Hematopoietic multipotent progenitor cell treated with erythropoietin and hydrocortisone succinate and interleukin-3 and kit ligand, for 8 days (in vitro differentiated cells): ENCODE measurements around the gene PCP2.

Source experiments
- DNase-seq: peaks from one replicate; pipeline ENCODE4 v3.0.0-alpha.2; 2015

The PCP2 gene

DNA sequence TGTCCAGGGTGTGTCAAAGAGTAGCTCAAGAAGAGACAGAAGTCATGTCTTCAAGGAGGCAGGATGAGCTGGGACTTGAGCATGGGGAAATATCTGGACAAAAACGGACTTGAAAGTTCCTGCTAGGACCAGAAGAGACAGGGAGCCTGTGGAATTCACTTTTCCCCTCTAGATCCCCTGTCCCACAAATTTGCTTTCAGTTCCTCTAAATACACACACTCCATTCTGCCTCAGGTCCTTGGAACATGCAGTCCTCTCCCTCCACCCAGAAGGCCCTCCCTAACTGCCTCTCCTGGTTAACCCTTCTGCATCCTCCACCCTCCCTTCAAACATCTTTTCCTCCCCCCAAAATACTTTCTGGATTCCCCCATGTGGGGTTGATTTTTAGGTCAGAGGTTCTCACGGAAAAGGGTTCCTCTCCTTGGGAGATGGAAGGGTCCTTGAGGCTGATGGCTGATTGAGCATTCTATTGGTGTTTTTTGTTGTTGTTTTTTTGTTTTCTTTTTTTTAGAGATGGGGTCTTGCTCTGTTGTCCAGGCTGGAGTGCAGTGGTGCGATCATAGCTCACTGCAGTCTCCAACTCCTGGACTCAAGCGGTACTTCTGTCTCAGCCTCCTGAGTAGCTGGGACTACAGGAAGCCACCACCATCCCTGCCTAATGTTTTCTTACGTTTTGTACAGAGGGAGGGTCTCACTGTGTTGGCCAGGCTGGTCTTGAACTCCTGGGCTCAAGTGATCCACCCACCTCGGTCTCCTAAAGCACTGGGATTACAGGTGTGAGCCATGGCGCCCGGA is 28.4 kb upstream of the PCP2 start:
- DNase-seq = no peak

DNA sequence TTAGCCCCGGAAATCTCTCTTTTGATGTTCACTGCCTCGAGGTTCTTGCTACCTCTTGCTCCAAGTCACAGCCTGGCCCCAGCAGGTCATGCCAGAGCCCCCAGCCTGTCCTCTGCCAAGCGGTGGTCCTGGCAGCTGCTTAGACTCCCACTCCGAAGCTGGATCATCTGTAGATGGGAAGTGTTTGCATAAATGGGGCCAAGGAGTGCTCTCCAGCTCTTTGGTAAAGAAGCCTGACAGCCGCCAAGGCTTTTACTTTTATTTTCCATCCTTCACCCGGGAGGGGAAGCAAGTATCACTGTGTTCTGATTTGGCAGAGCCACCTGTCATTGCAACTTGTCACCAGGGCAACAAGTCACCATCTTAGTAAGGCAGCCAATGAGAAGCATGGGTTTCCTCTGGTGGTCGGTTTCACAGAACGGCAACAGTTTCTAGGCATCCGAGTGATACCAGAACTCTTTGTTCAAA is 24.7 kb upstream of the PCP2 start:
- DNase-seq = no peak

DNA sequence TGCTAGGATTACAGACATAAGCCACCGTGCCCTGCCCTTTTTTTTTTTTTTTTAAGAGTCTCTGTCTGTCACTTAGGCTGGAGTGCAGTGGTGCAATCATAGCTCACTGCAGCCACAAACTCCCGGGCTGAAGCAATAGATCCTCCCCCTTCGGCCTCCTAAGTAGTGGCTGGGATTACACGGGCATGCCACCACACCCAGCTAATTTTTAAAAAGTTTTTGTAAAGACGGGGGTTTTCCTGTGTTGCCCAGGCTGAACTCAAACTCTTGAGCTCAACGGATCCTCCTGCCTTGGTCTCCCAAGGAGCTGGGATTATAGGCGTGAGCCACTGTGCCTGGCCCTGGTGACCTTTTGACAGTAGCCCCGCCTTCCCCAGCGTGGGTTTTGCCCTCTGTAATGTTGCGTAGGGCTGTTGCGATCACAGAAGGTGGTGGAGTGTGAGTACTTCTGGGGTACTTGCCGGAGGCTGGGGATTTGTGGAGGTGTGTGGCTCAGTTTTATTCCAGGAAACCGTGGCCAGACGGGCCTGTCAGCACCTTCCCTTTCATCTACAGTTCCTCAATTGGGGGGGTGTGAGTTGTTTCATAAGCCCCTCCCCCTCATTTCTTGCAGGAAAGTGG is 23.7 kb upstream of the PCP2 start:
- DNase-seq = no peak

DNA sequence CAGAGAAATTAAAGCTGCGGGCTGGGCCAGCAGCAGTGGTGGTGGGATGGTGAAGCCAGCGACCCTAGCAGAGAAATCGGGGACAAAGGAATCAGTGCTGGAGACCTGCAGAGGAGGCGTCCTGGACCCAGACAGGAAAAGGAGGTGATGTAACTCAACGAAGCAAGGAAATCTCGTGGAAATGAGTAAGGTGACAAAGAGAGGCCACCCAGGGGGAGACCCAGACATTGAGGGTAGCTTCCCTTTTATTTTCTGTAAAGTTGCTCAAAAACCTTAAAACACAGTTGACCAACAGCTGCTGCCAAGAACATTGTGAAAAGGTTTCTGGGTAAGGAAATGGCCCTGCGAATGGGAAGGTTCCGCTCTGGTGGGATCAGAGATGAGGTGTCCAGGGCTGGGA is 22.1 kb upstream of the PCP2 start:
- no peak for DNase-seq

DNA sequence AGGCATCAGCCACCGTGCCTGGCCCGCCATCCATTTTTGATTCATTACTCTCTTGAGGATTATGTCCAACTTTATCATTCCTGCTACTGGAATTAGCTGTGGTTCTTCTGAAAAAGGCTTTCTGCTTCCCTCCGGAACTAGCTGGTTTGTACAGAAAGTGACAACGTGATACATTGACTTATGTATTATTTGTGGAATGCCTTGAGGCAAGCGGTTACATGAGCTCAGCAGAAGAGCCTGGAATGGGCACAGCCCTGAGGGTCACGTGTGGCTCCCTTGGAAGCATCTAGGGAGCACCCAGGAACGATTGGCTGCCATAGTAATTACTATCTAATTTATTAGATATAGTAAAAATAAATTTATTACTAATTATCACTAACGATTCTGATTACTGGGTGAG is 20.9 kb upstream of the PCP2 start:
- DNase-seq = no peak

DNA sequence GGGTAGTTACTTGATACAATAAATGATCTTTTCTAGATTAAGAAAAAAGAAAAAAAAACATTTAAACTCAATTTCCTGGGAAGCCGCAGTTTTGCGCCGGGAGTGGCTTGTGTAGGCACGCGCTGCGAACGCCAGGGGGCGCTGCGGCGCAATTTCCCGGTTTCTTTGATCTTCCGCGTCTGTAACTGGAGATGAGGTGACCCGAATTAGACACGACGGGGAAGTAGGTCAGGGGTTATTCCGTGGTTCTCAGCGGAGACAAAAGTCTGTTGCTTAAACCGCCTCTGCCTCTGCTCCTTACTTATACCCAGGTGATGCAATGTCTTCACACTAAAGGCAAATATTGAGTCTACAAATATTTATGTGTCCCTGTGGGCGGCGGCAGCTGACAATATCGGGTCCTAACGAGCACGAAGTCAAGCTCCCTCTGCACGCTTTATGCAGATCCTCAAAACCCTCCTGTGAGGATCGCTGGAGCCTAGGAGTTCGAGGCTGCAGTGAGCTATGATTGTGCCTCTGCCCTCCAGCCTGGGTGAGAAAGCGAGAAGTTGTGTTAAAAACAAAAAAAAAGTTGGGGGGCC is 18.6 kb upstream of the PCP2 start:
- peak; percentile 85 for DNase-seq

DNA sequence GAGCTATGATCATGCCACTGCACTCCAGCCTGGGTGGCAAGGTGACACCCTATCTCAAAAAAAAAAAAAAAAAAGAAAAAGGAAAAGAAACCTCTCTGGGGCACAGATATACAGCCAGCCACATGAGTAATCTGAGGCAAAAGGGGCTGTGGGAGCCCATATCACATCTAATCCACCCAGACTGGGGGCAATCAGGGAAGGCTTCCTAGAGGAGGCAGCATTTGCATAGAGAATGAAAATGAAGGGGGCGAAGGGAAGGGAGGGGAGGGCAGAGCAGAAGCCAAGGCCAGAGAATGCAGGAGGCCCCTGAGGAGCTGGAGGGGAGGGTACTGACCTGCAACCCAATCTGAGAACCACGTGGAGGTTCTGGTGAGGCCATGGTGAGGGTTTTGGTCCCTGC is 16.6 kb upstream of the PCP2 start:
- no peak for DNase-seq

DNA sequence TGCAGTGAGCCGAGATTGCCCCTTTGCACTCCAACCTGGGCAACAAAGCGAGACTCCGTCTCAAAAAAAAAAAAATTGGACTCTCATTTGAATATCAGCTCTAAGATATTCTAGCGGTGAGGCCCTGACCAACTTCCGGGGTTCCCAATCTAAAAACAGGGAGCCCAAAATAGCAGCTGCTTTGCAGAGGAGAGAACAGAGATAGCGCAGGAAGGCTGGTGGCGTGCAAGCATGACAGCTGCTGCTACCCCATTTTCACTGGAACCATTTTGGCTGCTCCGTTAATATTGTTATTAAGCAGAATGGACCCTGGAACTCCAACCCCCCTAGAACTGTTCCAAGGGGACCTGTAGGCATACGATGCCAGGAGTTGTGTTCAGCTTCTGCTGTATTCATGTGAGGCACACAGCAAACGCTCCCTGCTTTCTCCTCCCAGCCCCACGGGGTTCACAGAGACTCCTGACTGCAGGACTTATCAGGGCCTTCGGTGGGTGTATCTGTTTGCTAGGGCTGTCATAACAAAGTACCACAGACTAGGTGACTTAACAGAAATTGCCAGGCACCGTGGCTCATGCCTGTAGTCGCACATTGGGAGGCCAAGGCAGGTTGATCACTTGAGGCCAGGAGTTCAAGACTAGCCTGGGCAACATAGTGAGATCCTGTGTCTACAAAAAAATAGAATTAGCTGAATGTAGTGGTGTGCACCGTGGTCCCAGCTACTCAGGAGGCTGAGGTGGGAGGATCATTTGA is 14.9 kb upstream of the PCP2 start:
- DNase-seq = peak; percentile 60

DNA sequence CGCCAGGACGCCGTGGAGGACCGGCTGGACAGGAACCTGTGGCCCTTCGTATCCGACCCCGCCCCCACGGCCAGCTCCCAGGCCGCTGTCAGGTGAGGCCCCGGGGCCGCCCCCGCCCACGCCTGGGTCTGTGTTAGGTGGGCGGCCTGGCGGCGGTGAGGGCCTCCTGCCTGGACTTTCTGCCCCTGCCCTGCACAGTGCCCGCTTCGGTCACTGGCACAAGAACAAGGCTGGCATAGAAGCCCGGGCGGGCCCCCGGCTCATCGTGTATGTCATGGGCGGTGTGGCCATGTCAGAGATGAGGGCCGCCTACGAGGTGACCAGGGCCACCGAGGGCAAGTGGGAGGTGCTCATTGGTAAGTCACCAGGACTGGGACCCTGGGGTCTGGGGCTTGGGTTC is 13.6 kb upstream of the PCP2 start:
- DNase-seq = no peak

DNA sequence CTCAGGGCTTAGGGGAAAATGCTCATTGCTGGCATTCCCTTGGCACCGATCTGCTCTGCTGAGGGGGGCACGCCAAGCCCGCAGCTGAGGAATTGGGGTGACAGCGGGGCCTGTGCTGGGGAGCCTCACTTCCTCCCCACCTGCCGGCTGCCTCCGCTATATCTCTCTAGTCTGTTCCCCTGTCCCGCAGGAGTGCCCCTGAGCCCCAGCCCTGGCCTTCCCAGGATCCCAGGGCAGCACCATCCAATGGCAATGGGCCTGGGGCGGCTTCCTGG is 12.8 kb upstream of the PCP2 start:
- no peak for DNase-seq

DNA sequence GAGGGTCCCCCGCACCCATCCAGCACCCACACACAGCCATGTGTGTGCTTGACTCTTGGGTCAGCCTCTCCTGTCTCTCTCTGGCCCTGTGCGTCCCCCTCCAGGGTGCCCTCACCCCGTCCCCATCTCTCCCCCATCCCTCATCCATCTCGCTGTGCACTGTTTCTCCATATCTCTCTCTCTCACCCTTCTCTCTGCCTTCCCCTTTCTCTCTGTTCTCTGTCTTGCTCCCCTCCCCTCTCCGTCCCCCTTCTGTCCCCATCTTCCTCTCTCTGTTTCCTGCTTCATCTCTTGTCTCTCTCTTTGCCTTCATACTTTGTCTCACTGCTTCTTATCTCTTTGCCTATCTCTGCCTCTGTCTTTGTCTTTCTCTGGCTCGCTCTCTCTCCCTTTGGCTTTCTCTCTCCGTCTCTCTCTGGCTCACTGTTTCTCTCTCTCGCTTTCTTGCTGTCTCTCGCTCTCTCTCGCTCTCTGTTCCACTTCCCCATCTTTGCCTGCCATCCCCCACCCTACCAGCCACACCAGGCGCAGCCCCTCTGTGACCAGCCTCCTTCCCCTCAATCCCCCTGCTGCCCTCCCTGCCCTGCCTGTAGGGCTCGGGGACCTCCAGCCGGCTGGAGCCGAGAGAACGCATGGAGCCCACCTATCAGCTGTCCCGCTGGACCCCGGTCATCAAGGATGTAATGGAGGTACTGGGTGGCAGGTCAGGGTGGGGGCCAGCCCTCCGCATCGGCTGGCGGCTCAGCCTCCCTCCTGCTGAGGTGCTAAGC is 12.3 kb upstream of the PCP2 start:
- no peak for DNase-seq

DNA sequence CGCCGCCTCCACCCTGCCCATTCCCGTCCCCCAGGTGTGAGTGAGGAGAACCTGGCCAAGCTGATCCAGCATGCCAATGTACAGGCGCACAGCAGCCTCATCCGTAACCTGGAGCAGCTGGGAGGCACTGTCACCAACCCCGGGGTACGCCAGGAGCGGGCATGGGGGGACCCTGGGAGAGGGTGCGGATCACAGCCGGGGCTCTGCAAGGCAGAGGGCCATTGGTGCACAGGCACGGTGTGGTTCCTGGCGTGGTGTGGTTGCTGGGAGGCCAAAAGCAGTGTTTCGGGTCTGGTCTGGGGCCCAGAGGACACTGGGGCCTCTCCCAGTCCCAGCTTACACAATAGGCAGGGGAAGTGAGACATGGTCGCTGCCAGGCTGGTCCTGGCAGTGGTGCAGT is 11.6 kb upstream of the PCP2 start:
- DNase-seq = no peak

DNA sequence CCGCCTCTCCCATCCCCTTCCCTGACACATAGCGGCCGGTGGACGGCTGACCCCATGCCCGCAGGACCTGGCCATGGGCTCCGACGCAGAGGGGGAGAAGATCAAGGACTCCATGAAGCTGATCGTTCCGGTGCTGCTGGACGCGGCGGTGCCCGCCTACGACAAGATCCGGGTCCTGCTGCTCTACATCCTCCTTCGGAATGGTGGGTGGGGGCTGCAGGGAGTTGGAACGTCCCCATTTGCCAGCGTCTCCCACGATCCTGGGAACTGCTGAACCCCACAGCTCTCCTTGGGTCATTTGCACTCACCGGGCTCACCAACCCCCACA is 11.0 kb upstream of the PCP2 start:
- no peak for DNase-seq

DNA sequence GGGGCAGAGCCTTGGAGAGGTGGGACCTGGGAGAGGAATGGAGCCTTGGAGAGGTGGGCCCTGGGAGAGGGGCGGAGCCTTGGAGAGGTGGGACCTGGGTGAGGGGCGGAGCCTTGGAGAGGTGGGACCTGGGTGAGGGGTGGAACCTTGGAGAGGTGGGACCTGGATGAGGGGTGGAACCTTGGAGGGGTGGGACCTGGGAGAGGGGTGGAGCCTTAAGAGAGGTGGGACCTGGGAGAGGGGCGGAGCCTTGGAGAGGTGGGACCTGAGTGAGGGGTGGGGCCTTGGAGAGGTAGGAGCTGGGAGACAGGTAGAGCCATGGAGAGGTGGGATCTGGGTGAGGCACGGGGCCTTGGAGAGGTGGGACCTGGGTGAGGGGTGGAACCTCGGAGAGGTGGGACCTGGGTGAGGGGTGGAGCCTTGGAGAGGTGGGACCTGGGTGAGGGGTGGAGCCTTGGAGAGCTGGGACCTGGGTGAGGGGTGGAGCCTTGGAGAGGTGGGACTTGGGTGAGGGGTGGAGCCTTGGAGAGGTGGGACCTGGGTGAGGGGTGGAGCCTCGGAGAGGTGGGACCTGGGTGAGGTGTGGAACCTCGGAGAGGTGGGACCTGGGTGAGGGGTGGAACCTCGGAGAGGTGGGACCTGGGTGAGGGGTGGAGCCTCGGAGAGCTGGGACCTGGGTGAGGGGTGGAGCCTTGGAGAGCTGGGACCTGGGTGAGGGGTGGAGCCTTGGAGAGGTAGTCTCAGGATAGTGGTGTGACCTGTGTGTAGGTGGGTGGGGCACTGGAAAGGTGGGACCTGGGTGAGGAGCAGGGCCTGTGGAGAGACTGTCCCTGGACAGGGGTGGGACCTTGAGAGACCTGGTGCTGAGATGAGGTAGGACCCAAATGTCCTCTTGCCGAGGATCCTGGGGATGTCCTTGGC is 10.4 kb upstream of the PCP2 start:
- peak; percentile 46 for DNase-seq

DNA sequence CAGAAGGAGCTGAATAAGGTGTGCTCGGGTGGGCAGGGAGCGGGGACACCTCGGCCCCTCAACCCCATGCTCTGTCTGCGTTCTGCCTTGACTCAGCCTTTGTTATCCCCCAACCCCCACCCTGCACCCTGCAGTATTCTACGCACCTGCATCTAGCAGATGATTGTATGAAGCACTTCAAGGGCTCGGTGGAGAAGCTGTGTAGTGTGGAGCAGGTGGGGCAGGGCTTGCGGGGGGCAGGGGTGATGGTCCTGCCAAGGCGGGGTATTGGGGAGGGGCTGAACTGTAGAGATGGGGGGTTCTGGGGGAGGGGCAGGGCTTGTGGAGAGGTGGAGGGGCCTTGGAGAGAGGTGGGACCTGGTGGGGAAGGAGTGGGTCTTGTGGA is 9.5 kb upstream of the PCP2 start:
- DNase-seq = no peak

DNA sequence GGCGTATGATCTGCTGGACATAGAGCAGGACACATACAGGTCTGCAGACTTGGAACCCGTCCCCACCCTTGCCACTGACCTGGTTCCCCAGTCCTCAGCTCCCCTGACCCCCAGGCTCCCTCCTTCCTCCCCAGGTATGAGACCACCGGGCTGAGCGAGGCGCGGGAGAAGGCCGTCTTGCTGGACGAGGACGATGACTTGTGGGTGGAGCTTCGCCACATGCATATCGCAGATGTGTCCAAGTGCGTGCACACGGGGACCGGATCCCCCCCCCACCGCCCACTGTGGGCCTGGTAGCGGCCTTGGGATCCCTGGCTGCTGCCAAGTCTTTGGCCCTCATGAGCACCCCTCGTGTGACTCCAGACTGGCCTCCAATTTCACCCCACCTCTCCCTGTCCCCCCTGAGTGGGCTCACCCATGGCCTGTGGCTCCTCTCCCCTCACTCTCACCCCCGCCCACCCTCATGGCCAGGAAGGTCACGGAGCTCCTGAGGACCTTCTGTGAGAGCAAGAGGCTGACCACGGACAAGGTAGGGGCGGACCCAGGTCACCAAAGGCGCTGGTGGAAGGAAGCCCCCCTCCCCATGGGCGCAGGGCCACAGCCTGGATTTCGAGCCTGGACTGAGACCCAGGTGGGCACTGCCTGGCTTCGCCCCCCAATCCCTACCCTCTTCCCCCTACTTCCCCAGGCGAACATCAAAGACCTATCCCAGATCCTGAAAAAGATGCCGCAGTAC is 8.9 kb upstream of the PCP2 start:
- no peak for DNase-seq

DNA sequence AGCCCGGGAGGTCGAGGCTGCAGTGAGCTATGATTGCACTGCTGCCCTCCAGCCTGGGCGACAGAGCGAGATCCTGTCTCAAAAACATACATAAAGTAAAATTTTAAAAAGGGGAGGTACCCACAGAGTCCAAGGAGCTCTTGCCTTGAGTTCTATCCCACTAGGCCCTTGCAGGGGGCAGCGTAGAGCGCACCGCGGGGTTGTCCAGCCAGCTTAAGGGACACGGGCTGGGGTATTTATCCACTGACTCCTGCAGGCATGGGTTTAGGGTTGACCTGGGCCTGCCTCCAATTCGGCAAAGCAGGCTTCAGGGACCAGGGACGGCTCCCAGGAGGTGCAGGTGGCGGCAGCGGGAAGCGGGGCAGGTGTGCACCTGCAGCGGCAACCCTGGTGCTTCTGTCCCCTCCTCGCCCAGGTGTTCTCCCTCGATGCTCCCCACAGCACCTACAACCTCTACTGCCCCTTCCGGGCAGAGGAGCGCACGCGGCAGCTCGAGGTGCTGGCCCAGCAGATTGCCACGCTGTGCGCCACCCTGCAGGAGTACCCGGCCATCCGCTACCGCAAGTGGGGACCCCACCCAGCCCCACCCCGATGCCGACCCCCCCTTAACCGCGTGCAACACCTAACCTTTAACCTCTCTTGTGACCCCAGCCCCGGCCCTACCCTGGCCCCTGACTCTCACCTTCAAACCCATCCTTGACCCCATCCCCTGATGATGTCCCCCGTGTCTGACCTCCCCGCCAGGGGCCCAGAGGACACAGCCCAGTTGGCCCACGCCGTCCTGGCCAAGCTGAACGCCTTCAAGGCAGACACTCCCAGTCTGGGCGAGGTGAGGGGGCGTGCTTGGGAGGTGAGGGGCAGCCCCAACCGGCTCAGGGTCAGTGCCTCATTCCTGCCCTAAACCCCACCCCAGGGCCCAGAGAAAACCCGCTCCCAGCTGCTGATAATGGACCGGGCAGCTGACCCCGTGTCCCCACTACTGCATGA is 8.1 kb upstream of the PCP2 start:
- DNase-seq = peak; percentile 16

DNA sequence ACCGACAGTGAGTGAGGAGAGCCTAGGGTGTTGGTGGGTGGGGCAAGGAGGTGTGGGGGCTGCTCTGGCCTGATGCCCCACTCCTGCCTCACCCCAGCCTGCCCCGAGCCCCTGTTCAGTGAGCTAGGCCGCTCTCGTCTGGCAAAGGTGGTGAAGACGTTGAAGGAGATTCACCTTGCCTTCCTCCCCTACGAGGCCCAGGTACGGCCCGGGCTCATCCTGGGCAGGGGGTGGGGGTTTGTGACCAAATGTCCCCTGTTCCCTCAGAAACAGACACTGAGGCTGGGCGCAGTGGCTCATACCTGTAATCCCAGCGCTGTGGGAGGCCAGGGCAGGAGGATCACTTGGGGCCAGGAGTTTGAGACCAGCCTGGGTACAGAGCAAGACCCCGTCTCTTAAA is 7.3 kb upstream of the PCP2 start:
- no peak for DNase-seq

DNA sequence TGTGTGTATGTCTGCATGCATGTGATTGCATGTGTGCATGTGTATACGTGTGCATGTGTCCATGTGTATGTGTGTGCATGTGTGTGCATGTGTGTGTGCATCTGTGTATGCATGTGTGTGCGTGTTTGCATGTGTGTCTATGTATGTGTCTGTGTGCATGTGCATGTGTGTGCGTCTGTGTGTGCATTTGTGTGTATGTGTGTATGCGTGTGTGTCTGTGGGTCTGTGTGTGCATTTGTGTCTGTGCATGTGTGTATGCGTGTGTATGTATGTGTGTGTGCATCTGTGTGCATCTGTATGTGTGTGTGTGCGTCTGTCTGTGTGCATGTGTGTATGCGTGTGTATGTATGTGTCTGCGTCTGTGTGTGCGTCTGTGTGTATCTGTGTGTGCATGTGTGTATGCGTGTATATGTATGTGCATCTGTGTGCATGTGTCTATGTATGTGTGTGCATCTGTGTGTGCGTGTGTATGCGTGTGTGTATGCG is 6.4 kb upstream of the PCP2 start:
- no peak for DNase-seq
